ENCODE measurements around the gene HSPA8.

The HSPA8 gene

GRCh38 chr11:123051634-123052033 lies 10.3 kb downstream of the HSPA8 start:
- no peak overlapping the region for H3K27ac ChIP-seq
- CTCF ChIA-PET, result no interaction called here
- POLR2A ChIA-PET (ENCODE audit: low non-redundant PET), result no interaction called here
- DNase-seq (ENCODE audit: low spot score), result no peak
- no peak for TF ChIP-seq CTCF (conservative IDR thresholded peaks at IDR 0.05; ENCODE audit: low read depth)

GRCh38 chr11:123051146-123051545 lies 10.8 kb downstream of the HSPA8 start:
- no peak for DNase-seq (ENCODE audit: low spot score)
- CTCF ChIA-PET, result no interaction called here
- TF ChIP-seq CTCF (conservative IDR thresholded peaks at IDR 0.05; ENCODE audit: low read depth), result no peak
- no peak overlapping the region for H3K27ac ChIP-seq
- POLR2A ChIA-PET (ENCODE audit: low non-redundant PET), result no interaction called here

- H3K27ac ChIP-seq, result no peak overlapping the region
- ChIA-PET CTCF (interaction anchor here (0.7 to 1.4 kb wide), 5 partner anchors 10 to 188 kb away, joined by 3 to 5 read pairs (median 3); no protein-coding TSS in a partner anchor), POLR2A (ENCODE audit: low non-redundant PET) (no interaction called here)
- TF ChIP-seq CTCF (conservative IDR thresholded peaks at IDR 0.05; ENCODE audit: low read depth), result no peak
- no peak for DNase-seq (ENCODE audit: low spot score)
These were observed 14.0 kb downstream of the HSPA8 start for GRCh38 chr11:123047947-123048293.

- no peak overlapping the region for H3K27ac ChIP-seq
- TF ChIP-seq CTCF (conservative IDR thresholded peaks at IDR 0.05; ENCODE audit: low read depth), result no peak
- ChIA-PET CTCF (interaction anchor here (0.7 to 1.4 kb wide), 4 partner anchors 10 to 184 kb away, joined by 3 to 5 read pairs (median 4); no protein-coding TSS in a partner anchor), POLR2A (ENCODE audit: low non-redundant PET) (interaction anchor here (0.7 kb wide), 1 partner anchor 433 kb away, joined by 3 read pairs; no protein-coding TSS in a partner anchor)
- no peak for DNase-seq (ENCODE audit: low spot score)
These were observed 14.5 kb downstream of the HSPA8 start for GRCh38 chr11:123047266-123047946.

GRCh38 chr11:123046473-123047259 lies 15.3 kb downstream of the HSPA8 start:
- ChIA-PET CTCF (interaction anchor here (0.6 to 1.5 kb wide), 4 partner anchors 8 to 250 kb away, joined by 3 to 4 read pairs (median 4); no protein-coding TSS in a partner anchor), POLR2A (ENCODE audit: low non-redundant PET) (interaction anchor here (0.7 kb wide), 1 partner anchor 434 kb away, joined by 3 read pairs; no protein-coding TSS in a partner anchor)
- TF ChIP-seq CTCF (conservative IDR thresholded peaks at IDR 0.05; ENCODE audit: low read depth), result no peak

GRCh38 chr11:123045101-123045500 lies 16.8 kb downstream of the HSPA8 start:
- no peak overlapping the region for H3K27ac ChIP-seq
- ChIA-PET POLR2A (ENCODE audit: low non-redundant PET) (no interaction called here), CTCF (interaction anchor here (0.6 to 1.5 kb wide), 4 partner anchors 9 to 609 kb away, joined by 3 to 4 read pairs (median 4); partner anchors contain the start of gene SCN3B)
- TF ChIP-seq CTCF (conservative IDR thresholded peaks at IDR 0.05; ENCODE audit: low read depth), result no peak
- no peak for DNase-seq (ENCODE audit: low spot score)

More at GRCh38 chr11:123046473-123047259, 15.3 kb downstream of the HSPA8 start:
- H3K27ac ChIP-seq, result no peak overlapping the region
- DNase-seq (ENCODE audit: low spot score), result no peak

Data from RWPE1 (cell line).